ENCODE measurements around the gene VPS37D. TPM values are rescaled to one million over a fixed set of nuclear protein-coding genes. Genes with fewer than 3 reads are reported as not detected.
A peak's percentile ranks its signal among the peaks of the same experiment; 100 is the strongest.

The VPS37D gene
- total and polyA plus RNA-seq, 2 of the 4 experiments (the other 2 are of a cell fraction), result 2.3 to 3.1 TPM

DNA sequence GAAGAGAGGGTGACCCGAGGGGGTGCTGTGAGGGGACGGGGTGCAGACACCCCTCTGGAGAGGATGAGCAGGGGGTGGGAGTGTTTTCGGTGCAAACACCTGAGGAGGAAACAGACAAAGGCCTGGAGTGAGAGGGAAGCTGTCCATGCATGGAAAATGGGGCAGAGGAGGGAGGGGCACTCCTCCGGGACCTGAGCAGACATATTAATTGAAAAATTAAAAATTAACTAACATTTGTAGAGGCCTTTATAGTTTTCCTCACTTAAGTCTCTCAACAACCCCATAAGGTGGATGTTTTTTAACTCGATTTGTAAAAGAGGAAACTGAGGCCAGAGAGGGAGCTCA, 1.2 kb downstream of the VPS37D start:
- Histone ChIP-seq H2AK9ac (replicated peaks; ENCODE audit: low read depth, low read length, poor library complexity) (peak overlapping the region; percentile 91), H2BK5ac (ENCODE audit: low read depth, low read length, poor library complexity, severe bottlenecking) (no peak overlapping the region), H2BK120ac (ENCODE audit: low read depth, low read length) (no peak overlapping the region), H3K4me3 (ENCODE audit: insufficient read depth, low read depth, low read length) (peak overlapping the region; percentile 84), H3K14ac (replicated peaks; ENCODE audit: low read depth, low read length) (peak overlapping the region; percentile 42; the same call in 1 of the 2 replicates), H2BK20ac (ENCODE audit: low read depth, low read length) (no peak overlapping the region), H3K18ac (ENCODE audit: low read depth, low read length) (no peak overlapping the region), H3K9me1 (ENCODE audit: insufficient read depth, low read length) (0 out of 2 replicates have a peak, but pooled peaks cover 2% of the 10 kb centered on the region), H3K4me1 (ENCODE audit: control insufficient read depth, insufficient read depth, low read length) (no peaks in the 10 kb centered on the region; the same call in 1 of the 2 replicates), H4K91ac (ENCODE audit: insufficient read depth, low read depth, low read length) (no peak overlapping the region), H4K20me1 (ENCODE audit: insufficient read depth, low read length) (0 out of 2 replicates have a peak, but pooled peaks cover 4% of the 10 kb centered on the region), H4K5ac (ENCODE audit: low read depth, low read length) (no peak overlapping the region), H3K27me3 (ENCODE audit: control insufficient read depth, insufficient read depth, low read length) (peaks cover 3% of the 10 kb centered on the region; the same call in 1 of the 2 replicates), H3K4me2 (ENCODE audit: low read depth, low read length) (peak overlapping the region; percentile 82), H3K9me3 (ENCODE audit: control insufficient read depth, insufficient read depth, low read length) (no peaks in the 10 kb centered on the region), H3K36me3 (ENCODE audit: control insufficient read depth, insufficient read depth, low read length) (peaks cover 8% of the 10 kb centered on the region; the same call in 1 of the 2 replicates), H2BK15ac (ENCODE audit: low read depth, low read length) (no peak overlapping the region), H3K27ac (ENCODE audit: insufficient read depth, low read length) (no peak overlapping the region), H3K4ac (ENCODE audit: low read depth, low read length) (no peak overlapping the region), H2AFZ (replicated peaks; ENCODE audit: low read length, poor library complexity) (peak overlapping the region; percentile 95), H3K9ac (ENCODE audit: low read depth, low read length) (peak overlapping the region; percentile 84), H2AK5ac (ENCODE audit: low read depth, low read length) (no peak overlapping the region), H3K56ac (ENCODE audit: extremely low read depth, insufficient read depth, low read length) (no peak overlapping the region), H3K79me1 (ENCODE audit: low read depth in 1 of 2, low read length in 2 of 2) (peaks cover 0 to 9% of the 10 kb centered on the region in 2 experiments; a peak in 1 of 4 replicates), H3K23ac (ENCODE audit: low read depth, low read length) (peak overlapping the region; percentile 31; the same call in 1 of the 2 replicates), H4K8ac (ENCODE audit: low read depth in 2 of 2, low read length in 2 of 2) (no peak overlapping the region; a peak in 1 of 4 replicates)
- POLR2A ChIA-PET (ENCODE audit: unreplicated experiment), result interaction anchor here (0.6 kb wide), 1 partner anchor 12 kb away, joined by 13 read pairs; no protein-coding TSS in a partner anchor
- WGBS, 2 experiments (ENCODE audit: extremely low coverage in 2 of 2, insufficient read length in 1 of 2), result 20% methylated on average over 3 of the region's 5 CpGs; no CpG with 5 or more reads in 1 of the 2 experiments
- no TSS peak for BruUV-seq (replicated peaks)
- dilution Hi-C loops (cut with HindIII; ENCODE audit: low sequenced_read_pairs, unreplicated experiment), result no loop called here
- intact Hi-C loops (cut with micrococcal nuclease), result loop anchor here (5.0 kb wide), 3 partner anchors 42 to 147 kb away; partner anchors contain the start of genes BAZ1B and STX1A
- TF ChIP-seq MAZ (IDR thresholded peaks at IDR 0.05; ENCODE audit: borderline replicate concordance, low read depth, low read length), result no peak
- no peak for TF ChIP-seq NFE2L2 (IDR thresholded peaks at IDR 0.05; ENCODE audit: low read depth, low read length)
- TF ChIP-seq POLR2A (IDR thresholded peaks at IDR 0.05; ENCODE audit: low read depth, low read length), result no peak
- no peak for TF ChIP-seq FOS (IDR thresholded peaks at IDR 0.05; ENCODE audit: low read depth, low read length)
- no peak for TF ChIP-seq MAFK (IDR thresholded peaks at IDR 0.05; ENCODE audit: low read depth, low read length)
- TF ChIP-seq, protein P1, sequence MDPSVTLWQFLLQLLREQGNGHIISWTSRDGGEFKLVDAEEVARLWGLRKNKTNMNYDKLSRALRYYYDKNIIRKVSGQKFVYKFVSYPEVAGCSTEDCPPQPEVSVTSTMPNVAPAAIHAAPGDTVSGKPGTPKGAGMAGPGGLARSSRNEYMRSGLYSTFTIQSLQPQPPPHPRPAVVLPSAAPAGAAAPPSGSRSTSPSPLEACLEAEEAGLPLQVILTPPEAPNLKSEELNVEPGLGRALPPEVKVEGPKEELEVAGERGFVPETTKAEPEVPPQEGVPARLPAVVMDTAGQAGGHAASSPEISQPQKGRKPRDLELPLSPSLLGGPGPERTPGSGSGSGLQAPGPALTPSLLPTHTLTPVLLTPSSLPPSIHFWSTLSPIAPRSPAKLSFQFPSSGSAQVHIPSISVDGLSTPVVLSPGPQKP (IDR thresholded peaks at IDR 0.05; ENCODE audit: borderline replicate concordance, low read depth, low read length), result no peak
- TF ChIP-seq SMC3 (IDR thresholded peaks at IDR 0.05; ENCODE audit: low read depth, low read length), result no peak
- no peak for TF ChIP-seq USF2 (IDR thresholded peaks at IDR 0.05; ENCODE audit: low read depth, low read length)
- TF ChIP-seq RAD21 (IDR thresholded peaks at IDR 0.05; ENCODE audit: low read length), result no peak
- no peak for TF ChIP-seq CEBPB (IDR thresholded peaks at IDR 0.05; ENCODE audit: low read depth, low read length)
- no peak for TF ChIP-seq MXI1 (IDR thresholded peaks at IDR 0.05; ENCODE audit: borderline replicate concordance, low read depth, low read length)
- ATAC-seq (ENCODE audit: low read depth) (no peak), DNase-seq (no peak)
- in situ Hi-C loops (cut with MboI; ENCODE audit: low sequenced_read_pairs), result no loop called here
- CTCF ChIA-PET, result no interaction called here

Measured in IMR-90 (cell line).